Cardiac fibroblast (primary cell): ENCODE data around the gene UMAD1.
"Not testable (repeated sequence)": the region's sequence is repeated elsewhere in the genome, so short reads cannot be mapped to it uniquely, and the experiment has no call there.

ENCODE experiments used
- DNase-seq, 2 donors: peaks; one replicate each; pipeline versions ENCODE4 v3.0.0 to v3.0.0-alpha.2; 2010; ENCODE audit warnings: low read depth in 2 of 2
- H3K4me3 ChIP-seq, 2 donors: replicated peaks in 1 of 2; 1 replicate in 1 of 2; 2 replicates in 1 of 2; pipeline ENCODE4 v1.5.1; 2011; ENCODE audit warnings: low read depth in 2 of 2, low read length in 2 of 2, mild to moderate bottlenecking in 2 of 2, moderate library complexity in 1 of 2
- CTCF ChIP-seq: IDR thresholded peaks from one replicate; pipeline ENCODE4 v1.5.1; 2011; ENCODE audit warnings: low read depth, mild to moderate bottlenecking, low read length, inconsistent platforms

Gene UMAD1

GRCh38 chr7:7647495-7648036 lies 7.0 kb downstream of the UMAD1 start:
- DNase-seq, result no peak
- H3K4me3 ChIP-seq, result no peak overlapping the region
- TF ChIP-seq CTCF, result no peak

- DNase-seq, result no peak
- TF ChIP-seq CTCF, result no peak
- H3K4me3 ChIP-seq, result no peak overlapping the region
These were observed 10.2 kb downstream of the UMAD1 start for GRCh38 chr7:7650682-7651206.

- DNase-seq, result no peak
- no peak for TF ChIP-seq CTCF
- no peak overlapping the region for H3K4me3 ChIP-seq
These were observed 10.9 kb downstream of the UMAD1 start for GRCh38 chr7:7651479-7651878.

- no peak for DNase-seq
- no peak overlapping the region for H3K4me3 ChIP-seq
- no peak for TF ChIP-seq CTCF
These were observed 12.4 kb downstream of the UMAD1 start for GRCh38 chr7:7652798-7653540.

GRCh38 chr7:7653593-7654187 lies 13.1 kb downstream of the UMAD1 start:
- no peak overlapping the region for H3K4me3 ChIP-seq
- peak in 1 of 2 donors; percentile 26 for DNase-seq
- peak; percentile 51 for TF ChIP-seq CTCF

- no peak for TF ChIP-seq CTCF
- no peak overlapping the region for H3K4me3 ChIP-seq
- peak in 1 of 2 donors; percentile 16 for DNase-seq
These were observed 14.6 kb downstream of the UMAD1 start for GRCh38 chr7:7654964-7655715.

GRCh38 chr7:7656459-7656858 lies 15.9 kb downstream of the UMAD1 start:
- DNase-seq, H3K4me3 ChIP-seq: not testable (repeated sequence)
